IPS-NIHi7 (cell line): Measurements from ENCODE around the gene IGFBPL1.
"Not testable (repeated sequence)": the region's sequence is repeated elsewhere in the genome, so short reads cannot be mapped to it uniquely, and the experiment has no call there.

Experiments used
- DNase-seq: peaks from one replicate; pipeline ENCODE4 v3.0.0; 2012; ENCODE audit warnings: mixed read lengths; ENCODE audit errors: extremely low spot score

Gene IGFBPL1

GRCh38 chr9:38423973-38424843, at the start of gene IGFBPL1:
Gene IGFBPL1 (minus strand): TSS chr9:38424454. CDS start chr9:38424424, 30 bp downstream.
- DNase-seq: peak; percentile 89

GRCh38 chr9:38472583-38473249, 48.5 kb upstream of the IGFBPL1 start:
- DNase-seq: not testable (repeated sequence)

- no peak for DNase-seq
Measured at GRCh38 chr9:38467404-38467803, 43.1 kb upstream of the IGFBPL1 start.

- no peak for DNase-seq
Measured at GRCh38 chr9:38453835-38454234, 29.6 kb upstream of the IGFBPL1 start.

- DNase-seq: no peak
Measured at GRCh38 chr9:38451162-38451561, 26.9 kb upstream of the IGFBPL1 start.

GRCh38 chr9:38447703-38448102, 23.4 kb upstream of the IGFBPL1 start:
- no peak for DNase-seq

- DNase-seq: no peak
Measured at GRCh38 chr9:38445154-38446043, 21.1 kb upstream of the IGFBPL1 start.

GRCh38 chr9:38443597-38443996, 19.3 kb upstream of the IGFBPL1 start:
- no peak for DNase-seq

- no peak for DNase-seq
Measured at GRCh38 chr9:38443181-38443580, 18.9 kb upstream of the IGFBPL1 start.

- DNase-seq: no peak
Measured at GRCh38 chr9:38442473-38443096, 18.3 kb upstream of the IGFBPL1 start.

GRCh38 chr9:38441347-38442085, 17.3 kb upstream of the IGFBPL1 start:
- DNase-seq: no peak

GRCh38 chr9:38440516-38440915, 16.3 kb upstream of the IGFBPL1 start:
- no peak for DNase-seq

GRCh38 chr9:38439916-38440301, 15.7 kb upstream of the IGFBPL1 start:
- DNase-seq: no peak

GRCh38 chr9:38439291-38439915, 15.1 kb upstream of the IGFBPL1 start:
- no peak for DNase-seq

- DNase-seq: no peak
Measured at GRCh38 chr9:38437193-38437823, 13.1 kb upstream of the IGFBPL1 start.

- DNase-seq: no peak
Measured at GRCh38 chr9:38436708-38437107, 12.5 kb upstream of the IGFBPL1 start.

GRCh38 chr9:38435521-38435920, 11.3 kb upstream of the IGFBPL1 start:
- no peak for DNase-seq

- DNase-seq: no peak
Measured at GRCh38 chr9:38434853-38435252, 10.6 kb upstream of the IGFBPL1 start.

- DNase-seq: no peak
Measured at GRCh38 chr9:38434365-38434764, 10.1 kb upstream of the IGFBPL1 start.

- DNase-seq: peak; percentile 44
Measured at GRCh38 chr9:38432922-38433510, 8.8 kb upstream of the IGFBPL1 start.
